ENCODE results near the gene CHST8.
"Not testable (repeated sequence)": the region's sequence is repeated elsewhere in the genome, so short reads cannot be mapped to it uniquely, and the experiment has no call there.

The CHST8 gene

GRCh38 chr19:33818411-33818810, 196.7 kb downstream of the CHST8 start:
- no peak for TF ChIP-seq EZH2phosphoT487 (IDR thresholded peaks at IDR 0.05; ENCODE audit: borderline replicate concordance, low read length)
- TF ChIP-seq, protein P1, sequence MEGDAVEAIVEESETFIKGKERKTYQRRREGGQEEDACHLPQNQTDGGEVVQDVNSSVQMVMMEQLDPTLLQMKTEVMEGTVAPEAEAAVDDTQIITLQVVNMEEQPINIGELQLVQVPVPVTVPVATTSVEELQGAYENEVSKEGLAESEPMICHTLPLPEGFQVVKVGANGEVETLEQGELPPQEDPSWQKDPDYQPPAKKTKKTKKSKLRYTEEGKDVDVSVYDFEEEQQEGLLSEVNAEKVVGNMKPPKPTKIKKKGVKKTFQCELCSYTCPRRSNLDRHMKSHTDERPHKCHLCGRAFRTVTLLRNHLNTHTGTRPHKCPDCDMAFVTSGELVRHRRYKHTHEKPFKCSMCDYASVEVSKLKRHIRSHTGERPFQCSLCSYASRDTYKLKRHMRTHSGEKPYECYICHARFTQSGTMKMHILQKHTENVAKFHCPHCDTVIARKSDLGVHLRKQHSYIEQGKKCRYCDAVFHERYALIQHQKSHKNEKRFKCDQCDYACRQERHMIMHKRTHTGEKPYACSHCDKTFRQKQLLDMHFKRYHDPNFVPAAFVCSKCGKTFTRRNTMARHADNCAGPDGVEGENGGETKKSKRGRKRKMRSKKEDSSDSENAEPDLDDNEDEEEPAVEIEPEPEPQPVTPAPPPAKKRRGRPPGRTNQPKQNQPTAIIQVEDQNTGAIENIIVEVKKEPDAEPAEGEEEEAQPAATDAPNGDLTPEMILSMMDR (IDR thresholded peaks at IDR 0.05; ENCODE audit: low read depth, low read length, poor library complexity, severe bottlenecking) = no peak

GRCh38 chr19:33819078-33819477, 197.3 kb downstream of the CHST8 start:
- not testable (repeated sequence) for H3K9me3 ChIP-seq (ENCODE audit: control insufficient read depth, insufficient read depth, low read length); H3K9me2 ChIP-seq (replicated peaks; ENCODE audit: control insufficient read depth, low read length); H3K4me3 ChIP-seq (ENCODE audit: low read length); H3K4me2 ChIP-seq (ENCODE audit: low read length); H4K20me1 ChIP-seq (ENCODE audit: control insufficient read depth, insufficient read depth, low read depth, low read length); H3K79me2 ChIP-seq (ENCODE audit: control insufficient read depth, low read length); H3K36me3 ChIP-seq (ENCODE audit: control insufficient read depth, low read length); H3K27me3 ChIP-seq (ENCODE audit: control insufficient read depth, low read length); H3K4me1 ChIP-seq (ENCODE audit: control insufficient read depth, low read length); H3K27ac ChIP-seq (ENCODE audit: low read depth, low read length); H3F3A ChIP-seq (ENCODE audit: control insufficient read depth, insufficient read depth)

More at GRCh38 chr19:33818411-33818810, 196.7 kb downstream of the CHST8 start:
- H3K4me2 ChIP-seq (ENCODE audit: low read length) = no peak overlapping the region
- H3F3A ChIP-seq (ENCODE audit: control insufficient read depth, insufficient read depth) = no peaks in the 10 kb centered on the region
- no peaks in the 10 kb centered on the region for H3K9me2 ChIP-seq (replicated peaks; ENCODE audit: control insufficient read depth, low read length)
- H3K27me3 ChIP-seq (ENCODE audit: control insufficient read depth, low read length) = peaks cover 6% of the 10 kb centered on the region; the same call in 1 of the 2 replicates
- H4K20me1 ChIP-seq (ENCODE audit: control insufficient read depth, insufficient read depth, low read depth, low read length) = no peaks in the 10 kb centered on the region
- H3K36me3 ChIP-seq (ENCODE audit: control insufficient read depth, low read length) = no peaks in the 10 kb centered on the region
- H3K4me3 ChIP-seq (ENCODE audit: low read length) = no peak overlapping the region
- no peaks in the 10 kb centered on the region for H3K79me2 ChIP-seq (ENCODE audit: control insufficient read depth, low read length)
- H3K27ac ChIP-seq (ENCODE audit: low read depth, low read length) = no peak overlapping the region
- H3K9me3 ChIP-seq (ENCODE audit: control insufficient read depth, insufficient read depth, low read length) = no peaks in the 10 kb centered on the region
- peaks cover 5% of the 10 kb centered on the region; the same call in 1 of the 2 replicates for H3K4me1 ChIP-seq (ENCODE audit: control insufficient read depth, low read length)

DNA sequence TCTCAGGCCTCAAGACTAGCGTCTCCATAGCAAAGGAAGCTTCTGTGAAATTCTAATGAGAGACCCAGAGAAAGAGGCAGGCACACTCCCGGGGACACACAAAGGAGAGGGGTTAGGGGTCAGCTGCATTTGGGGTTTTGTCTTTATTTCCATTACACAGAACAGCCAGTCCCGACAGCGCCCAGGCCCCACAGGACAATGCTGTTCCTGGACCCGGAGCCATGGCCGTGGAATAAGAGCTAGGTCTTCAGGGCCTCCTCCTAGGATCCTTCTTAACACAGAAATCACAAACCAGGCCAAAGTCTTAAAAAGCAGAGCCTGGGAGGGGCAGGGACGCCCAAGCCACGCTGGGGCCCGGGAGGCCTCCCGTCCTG, 197.7 kb downstream of the CHST8 start:
- Histone ChIP-seq H3F3A (ENCODE audit: control insufficient read depth, insufficient read depth) (no peaks in the 10 kb centered on the region), H3K4me2 (ENCODE audit: low read length) (no peak overlapping the region), H3K9me3 (ENCODE audit: control insufficient read depth, insufficient read depth, low read length) (no peaks in the 10 kb centered on the region), H3K9me2 (replicated peaks; ENCODE audit: control insufficient read depth, low read length) (no peaks in the 10 kb centered on the region), H3K36me3 (ENCODE audit: control insufficient read depth, low read length) (no peaks in the 10 kb centered on the region), H3K27me3 (ENCODE audit: control insufficient read depth, low read length) (peaks cover 6% of the 10 kb centered on the region; the same call in 1 of the 2 replicates), H3K4me1 (ENCODE audit: control insufficient read depth, low read length) (peaks cover 5% of the 10 kb centered on the region; the same call in 1 of the 2 replicates), H3K79me2 (ENCODE audit: control insufficient read depth, low read length) (no peaks in the 10 kb centered on the region), H4K20me1 (ENCODE audit: control insufficient read depth, insufficient read depth, low read depth, low read length) (no peaks in the 10 kb centered on the region), H3K4me3 (ENCODE audit: low read length) (no peak overlapping the region), H3K27ac (ENCODE audit: low read depth, low read length) (no peak overlapping the region)
- TF ChIP-seq, protein P1 (IDR thresholded peaks at IDR 0.05; ENCODE audit: low read depth, low read length, poor library complexity, severe bottlenecking) = no peak
- no peak for TF ChIP-seq EZH2phosphoT487 (IDR thresholded peaks at IDR 0.05; ENCODE audit: borderline replicate concordance, low read length)

GRCh38 chr19:33819880-33820781, 198.4 kb downstream of the CHST8 start:
- TF ChIP-seq, protein P1 (IDR thresholded peaks at IDR 0.05; ENCODE audit: low read depth, low read length, poor library complexity, severe bottlenecking) = no peak
- no peak for TF ChIP-seq EZH2phosphoT487 (IDR thresholded peaks at IDR 0.05; ENCODE audit: borderline replicate concordance, low read length)
- H3K9me3 ChIP-seq (ENCODE audit: control insufficient read depth, insufficient read depth, low read length) = no peaks in the 10 kb centered on the region
- H3F3A ChIP-seq (ENCODE audit: control insufficient read depth, insufficient read depth) = no peaks in the 10 kb centered on the region
- peaks cover 6% of the 10 kb centered on the region; the same call in 1 of the 2 replicates for H3K27me3 ChIP-seq (ENCODE audit: control insufficient read depth, low read length)
- no peaks in the 10 kb centered on the region for H3K9me2 ChIP-seq (replicated peaks; ENCODE audit: control insufficient read depth, low read length)
- no peaks in the 10 kb centered on the region for H3K36me3 ChIP-seq (ENCODE audit: control insufficient read depth, low read length)
- H3K4me1 ChIP-seq (ENCODE audit: control insufficient read depth, low read length) = peaks cover 5% of the 10 kb centered on the region; the same call in 1 of the 2 replicates
- no peak overlapping the region for H3K4me3 ChIP-seq (ENCODE audit: low read length)
- peak overlapping the region; percentile 8; the same call in 1 of the 2 replicates for H3K4me2 ChIP-seq (ENCODE audit: low read length)
- no peaks in the 10 kb centered on the region for H3K79me2 ChIP-seq (ENCODE audit: control insufficient read depth, low read length)
- no peaks in the 10 kb centered on the region for H4K20me1 ChIP-seq (ENCODE audit: control insufficient read depth, insufficient read depth, low read depth, low read length)
- H3K27ac ChIP-seq (ENCODE audit: low read depth, low read length) = no peak overlapping the region

Data from DOHH2 (cell line).